Measurements from ENCODE around the gene PPFIBP1. TPM values are rescaled to one million over a fixed set of nuclear protein-coding genes. Genes with fewer than 3 reads are reported as not detected.

Gene PPFIBP1
- total RNA-seq, 2 donors from 2014 or later = 61.3 to 121 TPM

DNA sequence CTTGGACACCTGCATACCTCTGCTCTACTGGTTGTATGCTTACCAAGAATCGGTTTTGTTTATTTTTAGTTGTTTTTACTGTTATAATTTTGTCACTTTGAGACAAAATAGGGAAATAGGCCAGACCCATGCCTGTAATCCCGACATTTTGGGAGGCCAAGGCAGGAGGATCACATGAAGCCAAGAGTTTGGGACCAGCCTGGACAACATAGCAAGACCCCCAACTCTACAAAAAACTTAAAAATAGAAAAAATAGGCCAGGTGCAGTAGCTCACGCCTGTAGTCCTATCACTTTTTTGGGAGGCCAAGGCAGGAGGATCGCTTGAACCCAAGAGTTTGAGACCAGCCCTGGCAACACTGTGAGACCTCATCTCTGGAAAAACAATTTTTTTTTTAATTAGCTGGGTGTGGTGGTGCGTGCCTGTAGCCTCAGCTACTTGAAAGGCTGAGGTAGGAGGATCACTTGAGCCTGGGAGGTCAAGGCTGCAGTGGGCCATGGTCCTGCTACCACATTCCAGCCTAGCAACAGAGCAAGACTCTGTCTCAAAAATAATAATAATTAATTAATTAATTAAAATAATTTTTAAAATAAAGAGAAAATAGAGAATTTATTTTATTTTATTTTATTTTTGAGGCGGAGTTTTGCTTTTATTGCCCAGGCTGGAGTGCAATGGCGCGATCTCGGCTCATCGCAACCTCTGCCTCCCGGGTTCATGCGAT is 185.4 kb downstream of the PPFIBP1 start:
- Histone ChIP-seq H3K4me3 (peak overlapping the region; percentile 70 to 98), H3K4me1 (replicated peaks) (peaks cover 6% of the 10 kb centered on the region), H3K9me3 (no peaks in the 10 kb centered on the region), H3K27me3 (replicated peaks; ENCODE audit: insufficient read depth) (no peaks in the 10 kb centered on the region), H3K36me3 (no peaks in the 10 kb centered on the region), H3K27ac (peak overlapping the region; percentile 82 to 89)
- no peak for TF ChIP-seq CTCF (IDR thresholded peaks at IDR 0.05)
- TF ChIP-seq POLR2A (IDR thresholded peaks at IDR 0.05) = no peak
- TF ChIP-seq POLR2AphosphoS5 (IDR thresholded peaks at IDR 0.05) = no peak
- intact Hi-C loops (cut with DNase I) = no loop called here
- WGBS = 69% methylated on average over 12 of the region's 12 CpGs
- no peak for DNase-seq (ENCODE audit: low spot score)

DNA sequence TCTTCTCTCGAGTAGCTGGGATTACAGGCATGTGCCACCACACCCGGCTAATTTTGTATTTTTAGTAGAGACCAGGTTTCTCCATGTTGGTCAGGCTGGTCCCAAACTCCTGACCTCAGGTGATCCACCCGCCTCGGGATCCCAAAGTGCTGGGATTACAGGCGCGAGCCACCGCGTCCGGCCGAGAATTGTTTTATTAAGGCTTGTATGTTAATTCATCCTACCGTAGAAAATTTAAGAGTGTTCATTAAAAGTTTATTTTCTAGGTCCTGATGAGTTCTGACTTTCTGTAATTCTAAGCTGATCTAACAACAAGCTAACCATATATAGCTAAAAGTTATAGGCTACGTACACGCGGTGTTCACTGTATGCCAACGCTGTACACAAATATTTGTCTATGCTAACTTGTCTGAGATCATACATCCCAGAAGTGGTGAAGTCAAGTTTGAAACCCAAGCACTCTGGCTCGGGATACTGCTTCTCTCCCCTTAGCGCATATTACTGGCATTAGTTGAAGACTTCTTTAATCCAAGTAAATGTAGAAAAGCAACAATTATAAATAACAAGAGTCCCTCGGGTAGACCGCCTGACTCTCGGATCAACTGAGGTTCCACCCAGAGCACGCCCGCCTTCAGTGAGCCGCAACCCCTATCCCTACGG is 186.1 kb downstream of the PPFIBP1 start:
- peak overlapping the region; percentile 70 to 98 for H3K4me3 ChIP-seq
- 6% methylated on average over 24 of the region's 24 CpGs for WGBS

GRCh38 chr12:27710592-27711316 is 186.7 kb downstream of the PPFIBP1 start, which contains the start of gene MRPS35:
MRPS35 (plus strand) TSS chr12:27710832; CDS start chr12:27710844, 12 bp downstream.
- peak within 1 kb of the TSS; percentile 82 to 89 for H3K27ac ChIP-seq
- under 1% methylated on average over 42 of the region's 46 CpGs for WGBS
- DNase-seq (ENCODE audit: low spot score) = peak; percentile 89

More for the DNA sequence above, 186.1 kb downstream of the PPFIBP1 start:
- Histone ChIP-seq H3K4me1 (replicated peaks) (peaks cover 6% of the 10 kb centered on the region), H3K27ac (peak overlapping the region; percentile 82 to 89), H3K36me3 (no peaks in the 10 kb centered on the region), H3K27me3 (replicated peaks; ENCODE audit: insufficient read depth) (no peaks in the 10 kb centered on the region), H3K9me3 (no peaks in the 10 kb centered on the region)
- TF ChIP-seq CTCF (IDR thresholded peaks at IDR 0.05) = no peak
- no peak for TF ChIP-seq POLR2AphosphoS5 (IDR thresholded peaks at IDR 0.05)
- TF ChIP-seq POLR2A (IDR thresholded peaks at IDR 0.05) = no peak
- intact Hi-C loops (cut with DNase I) = no loop called here
- DNase-seq (ENCODE audit: low spot score) = peak; percentile 46

DNA sequence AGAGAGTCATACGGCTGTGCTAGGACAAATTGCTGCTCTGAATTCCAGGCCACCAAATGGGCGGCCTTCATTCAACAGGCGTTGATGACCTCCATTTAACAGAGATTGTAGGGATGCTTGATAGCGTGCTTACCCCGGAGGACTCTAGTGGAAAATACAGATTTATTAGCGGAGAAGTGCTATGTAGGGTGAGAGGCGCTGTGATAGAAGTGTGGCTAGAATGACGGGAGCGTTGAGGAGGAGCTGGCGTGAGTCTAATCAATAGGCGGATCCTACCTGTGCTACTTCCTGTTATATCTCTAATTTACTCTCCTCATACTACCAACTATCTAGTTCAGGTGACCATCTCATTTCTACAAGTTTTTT is 187.3 kb downstream of the PPFIBP1 start:
- Histone ChIP-seq H3K4me3 (peak overlapping the region; percentile 70 to 98), H3K27ac (peak overlapping the region; percentile 82 to 89), H3K36me3 (no peaks in the 10 kb centered on the region), H3K27me3 (replicated peaks; ENCODE audit: insufficient read depth) (no peaks in the 10 kb centered on the region), H3K4me1 (replicated peaks) (peaks cover 6% of the 10 kb centered on the region), H3K9me3 (no peaks in the 10 kb centered on the region)
- no peak for DNase-seq (ENCODE audit: low spot score)
- intact Hi-C loops (cut with DNase I) = no loop called here
- under 1% methylated on average over 11 of the region's 11 CpGs for WGBS
- TF ChIP-seq CTCF (IDR thresholded peaks at IDR 0.05) (no peak), POLR2AphosphoS5 (IDR thresholded peaks at IDR 0.05) (no peak), POLR2A (IDR thresholded peaks at IDR 0.05) (no peak)

More at GRCh38 chr12:27710592-27711316, 186.7 kb downstream of the PPFIBP1 start, which contains the start of gene MRPS35:
- H3K27me3 ChIP-seq (replicated peaks; ENCODE audit: insufficient read depth) = no peaks in the 10 kb centered on the region
- peak within 1 kb of the TSS; percentile 70 to 98 for H3K4me3 ChIP-seq
- intact Hi-C loops (cut with DNase I) = no loop called here
- H3K36me3 ChIP-seq = no peaks in the 10 kb centered on the region
- peaks cover 6% of the 10 kb centered on the region for H3K4me1 ChIP-seq (replicated peaks)
- TF ChIP-seq POLR2A (IDR thresholded peaks at IDR 0.05) (peak; percentile 55), CTCF (IDR thresholded peaks at IDR 0.05) (peak in 3 of 4 experiments; percentile 7 to 23 (median 19)), POLR2AphosphoS5 (IDR thresholded peaks at IDR 0.05) (peak; percentile 96)
- no peaks in the 10 kb centered on the region for H3K9me3 ChIP-seq

All from prostate gland (tissue), 2 donors.